Measurements from ENCODE around the gene STUB1. TPM values are rescaled to one million over a fixed set of nuclear protein-coding genes. Genes with fewer than 3 reads are reported as not detected.

STUB1 gene
- total and polyA plus RNA-seq, 4 donors, result 32.4 to 74.4 (median 50.2) TPM

DNA sequence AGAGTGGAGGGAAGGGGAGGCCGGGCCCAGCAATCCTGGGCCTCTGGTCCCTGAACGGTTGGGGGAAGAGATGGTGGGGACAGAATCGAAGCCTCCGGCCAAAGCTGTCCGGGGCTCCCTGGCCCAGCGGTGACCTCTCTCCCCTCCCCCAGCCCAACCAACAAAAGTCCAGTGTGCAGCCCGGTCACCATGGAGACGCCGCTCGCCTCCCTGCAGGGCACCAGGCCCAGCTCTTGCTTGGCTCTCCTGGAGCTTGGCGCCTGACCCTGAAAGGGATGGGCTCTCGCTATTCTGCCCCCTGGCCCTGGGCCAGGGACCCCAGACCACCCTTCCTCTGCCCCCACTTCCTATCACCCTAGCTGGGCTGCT, 36.0 kb downstream of the STUB1 start:
- 16% methylated on average over 12 of the region's 12 CpGs for WGBS
- peak; percentile 69 for DNase-seq (ENCODE audit: low spot score)
- Histone ChIP-seq H3K27ac (ENCODE audit: low read depth in 1 of 2, low read length in 2 of 2) (no peak overlapping the region), H3K9ac (ENCODE audit: low read depth in 1 of 2, low read length in 2 of 2) (no peak overlapping the region), H3K4me1 (ENCODE audit: control insufficient read depth in 4 of 4, insufficient read depth in 4 of 4, low read length in 3 of 4) (peaks cover 22 to 39% (median 30%) of the 10 kb centered on the region in 4 donors), H3K4me3 (ENCODE audit: low read depth in 1 of 3, low read length in 3 of 3) (peak overlapping the region in 1 of 3 donors; percentile 74), H3K9me3 (ENCODE audit: control insufficient read depth in 4 of 4, low read length in 3 of 4) (no peaks in the 10 kb centered on the region), H3K36me3 (ENCODE audit: control insufficient read depth in 4 of 4, insufficient read depth in 3 of 4, low read depth in 1 of 4, low read length in 3 of 4) (peaks cover 0 to 2% (median 0%) of the 10 kb centered on the region in 4 donors), H3K27me3 (ENCODE audit: control insufficient read depth in 4 of 4, insufficient read depth in 4 of 4, low read length in 3 of 4) (no peaks in the 10 kb centered on the region)
- TF ChIP-seq HNF4G (IDR thresholded peaks at IDR 0.05) (no peak), FOXA1 (IDR thresholded peaks at IDR 0.05) (no peak), TAF1 (conservative IDR thresholded peaks at IDR 0.05) (no peak), GABPA (IDR thresholded peaks at IDR 0.05 in 1 of 2, conservative IDR thresholded peaks at IDR 0.05 in 1 of 2) (peak in 1 of 2 donors; percentile 26), JUND (IDR thresholded peaks at IDR 0.05) (no peak), NR2F2 (IDR thresholded peaks at IDR 0.05) (no peak), SP1 (IDR thresholded peaks at IDR 0.05) (peak; percentile 53), EGR1 (IDR thresholded peaks at IDR 0.05; ENCODE audit: low read depth in 2 of 2) (no peak), REST (IDR thresholded peaks at IDR 0.05) (no peak), FOXA2 (IDR thresholded peaks at IDR 0.05) (no peak), CTCF (IDR thresholded peaks at IDR 0.05; ENCODE audit: low read depth, low read length, missing input control) (no peak), HNF4A (conservative IDR thresholded peaks at IDR 0.05) (peak; percentile 35 to 38), YY1 (IDR thresholded peaks at IDR 0.05) (no peak), RAD21 (IDR thresholded peaks at IDR 0.05) (no peak), RXRA (IDR thresholded peaks at IDR 0.05) (peak; percentile 65 to 77)
- TF ChIP-seq, protein P1, sequence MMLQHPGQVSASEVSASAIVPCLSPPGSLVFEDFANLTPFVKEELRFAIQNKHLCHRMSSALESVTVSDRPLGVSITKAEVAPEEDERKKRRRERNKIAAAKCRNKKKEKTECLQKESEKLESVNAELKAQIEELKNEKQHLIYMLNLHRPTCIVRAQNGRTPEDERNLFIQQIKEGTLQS (IDR thresholded peaks at IDR 0.05), result no peak
- TF ChIP-seq, protein P2, sequence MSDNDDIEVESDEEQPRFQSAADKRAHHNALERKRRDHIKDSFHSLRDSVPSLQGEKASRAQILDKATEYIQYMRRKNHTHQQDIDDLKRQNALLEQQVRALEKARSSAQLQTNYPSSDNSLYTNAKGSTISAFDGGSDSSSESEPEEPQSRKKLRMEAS (IDR thresholded peaks at IDR 0.05), result no peak
- TF ChIP-seq, protein P3, sequence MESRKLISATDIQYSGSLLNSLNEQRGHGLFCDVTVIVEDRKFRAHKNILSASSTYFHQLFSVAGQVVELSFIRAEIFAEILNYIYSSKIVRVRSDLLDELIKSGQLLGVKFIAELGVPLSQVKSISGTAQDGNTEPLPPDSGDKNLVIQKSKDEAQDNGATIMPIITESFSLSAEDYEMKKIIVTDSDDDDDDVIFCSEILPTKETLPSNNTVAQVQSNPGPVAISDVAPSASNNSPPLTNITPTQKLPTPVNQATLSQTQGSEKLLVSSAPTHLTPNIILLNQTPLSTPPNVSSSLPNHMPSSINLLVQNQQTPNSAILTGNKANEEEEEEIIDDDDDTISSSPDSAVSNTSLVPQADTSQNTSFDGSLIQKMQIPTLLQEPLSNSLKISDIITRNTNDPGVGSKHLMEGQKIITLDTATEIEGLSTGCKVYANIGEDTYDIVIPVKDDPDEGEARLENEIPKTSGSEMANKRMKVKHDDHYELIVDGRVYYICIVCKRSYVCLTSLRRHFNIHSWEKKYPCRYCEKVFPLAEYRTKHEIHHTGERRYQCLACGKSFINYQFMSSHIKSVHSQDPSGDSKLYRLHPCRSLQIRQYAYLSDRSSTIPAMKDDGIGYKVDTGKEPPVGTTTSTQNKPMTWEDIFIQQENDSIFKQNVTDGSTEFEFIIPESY (IDR thresholded peaks at IDR 0.05), result no peak

Data from liver (tissue), 9 donors.